NCI-H524 (cell line): ENCODE data around the gene C8A.
A peak's percentile ranks its signal among the peaks of the same experiment; 100 is the strongest.

ENCODE experiments used
- DNase-seq, 2 experiments: peaks; one replicate each; lab custom pipeline; 2025; lab: John Stamatoyannopoulos, UW

C8A gene

DNA sequence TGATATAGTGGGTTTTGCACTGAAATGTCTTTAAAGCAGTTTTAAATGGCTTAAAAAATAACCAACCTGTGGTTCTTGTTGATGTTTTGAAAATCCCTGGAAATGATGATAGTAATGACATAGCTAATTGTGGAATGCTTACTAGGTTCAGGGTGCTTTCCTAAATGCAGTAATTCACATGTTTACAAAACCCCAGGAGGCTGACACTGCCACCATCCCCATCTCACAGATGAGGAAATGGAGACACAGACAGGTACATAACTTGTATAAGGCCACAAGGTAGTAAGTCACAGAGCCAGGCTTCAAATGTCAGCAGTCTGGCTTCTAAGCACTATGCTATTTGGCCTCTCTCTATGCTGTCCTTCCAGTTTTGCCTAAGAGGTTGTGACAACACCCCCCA, 70.6 kb downstream of the C8A start:
- DNase-seq: no peak

DNA sequence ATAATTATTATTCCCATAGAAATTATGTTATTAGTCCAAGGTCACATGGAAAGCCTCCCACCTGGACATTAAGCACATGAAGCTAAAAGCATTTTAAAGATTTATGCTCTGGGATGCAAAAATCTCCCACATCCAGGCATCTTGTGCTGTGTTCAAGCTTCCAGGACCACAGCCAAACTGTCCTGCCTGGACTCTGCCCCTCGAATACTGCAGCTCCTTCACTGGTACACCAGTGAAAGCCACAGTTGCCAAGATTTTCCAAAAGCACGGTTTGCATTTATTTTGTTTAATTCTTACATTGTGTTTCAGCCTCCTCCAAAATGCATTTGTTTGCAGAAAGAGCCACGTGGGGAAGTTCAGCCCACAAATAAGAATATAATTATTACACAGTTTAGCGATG, 72.6 kb downstream of the C8A start:
- no peak for DNase-seq

DNA sequence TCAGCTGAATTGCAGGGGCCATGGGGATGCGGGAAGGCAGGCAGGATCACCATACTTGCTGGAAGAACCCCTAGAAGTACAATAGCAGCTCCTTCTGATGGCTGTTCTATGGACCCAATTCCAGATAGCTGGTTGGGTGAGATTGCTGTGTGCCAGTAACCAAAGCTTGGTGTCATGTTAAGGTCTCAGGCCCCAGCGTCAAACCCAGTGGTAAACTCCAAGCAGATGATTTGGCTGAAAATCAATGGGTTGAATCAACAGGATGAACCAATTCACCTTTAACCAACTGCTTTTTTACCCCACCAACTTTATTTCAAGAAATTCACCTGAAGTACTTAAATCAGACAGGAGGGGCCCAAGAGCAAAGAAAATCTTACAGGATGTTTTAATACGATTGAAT, 73.4 kb downstream of the C8A start:
- no peak for DNase-seq

DNA sequence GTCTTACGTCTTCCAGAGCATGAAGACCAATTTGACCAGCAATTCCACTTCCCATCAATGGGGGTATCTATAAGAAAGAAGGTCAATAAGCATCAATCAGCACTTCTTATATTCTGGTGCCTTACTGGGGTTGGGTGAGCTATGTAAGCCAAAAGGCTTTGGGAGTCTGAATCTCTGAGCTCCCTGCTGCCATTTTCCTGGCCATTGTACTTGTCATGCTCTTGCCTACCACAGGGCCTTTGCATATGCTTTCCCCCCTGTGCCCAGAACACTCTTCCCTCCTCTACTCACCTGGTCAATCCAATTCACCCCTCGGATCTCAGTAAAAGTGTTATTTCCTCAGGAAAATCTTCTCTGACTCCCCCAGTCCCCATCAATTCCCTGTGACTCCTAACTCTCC, 74.9 kb downstream of the C8A start:
- DNase-seq: no peak

DNA sequence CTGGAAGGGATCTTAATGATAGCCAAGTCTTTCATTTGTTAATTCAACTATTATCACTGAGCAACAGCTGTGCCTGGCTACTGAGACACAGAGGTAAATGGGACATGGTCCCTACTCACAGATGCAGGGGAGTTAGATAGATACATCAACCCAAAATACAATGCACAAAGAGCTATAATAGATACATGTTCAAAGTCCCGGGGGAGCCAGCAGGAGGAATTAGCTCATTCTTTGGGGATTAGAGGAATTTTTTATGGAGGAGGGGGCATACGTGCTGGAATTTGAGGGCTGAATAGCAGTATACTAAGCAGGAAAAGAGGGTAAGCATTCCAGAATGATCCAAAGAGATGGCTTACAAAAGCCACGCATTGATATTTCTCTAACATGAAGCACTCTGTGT, 76.6 kb downstream of the C8A start:
- no peak for DNase-seq

DNA sequence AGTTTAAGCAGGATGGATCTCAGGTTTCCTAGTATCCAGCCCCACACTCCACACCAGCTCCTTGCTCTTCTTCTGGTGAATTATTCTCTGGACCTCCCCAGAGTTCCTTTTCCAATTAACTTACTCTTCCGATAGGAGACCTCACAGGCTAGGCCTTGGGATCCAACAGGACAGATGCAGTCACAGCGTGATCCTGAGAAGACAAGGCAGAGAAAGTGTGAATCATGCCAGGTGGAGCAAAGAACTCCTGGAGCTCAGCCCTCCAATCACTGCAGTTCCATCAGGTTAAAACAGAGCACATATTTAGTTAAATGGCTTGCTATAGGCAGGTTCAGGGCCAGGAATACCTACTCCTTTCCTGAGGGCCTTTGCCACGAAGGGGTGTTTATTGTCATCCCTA, 77.1 kb downstream of the C8A start:
- DNase-seq: no peak

DNA sequence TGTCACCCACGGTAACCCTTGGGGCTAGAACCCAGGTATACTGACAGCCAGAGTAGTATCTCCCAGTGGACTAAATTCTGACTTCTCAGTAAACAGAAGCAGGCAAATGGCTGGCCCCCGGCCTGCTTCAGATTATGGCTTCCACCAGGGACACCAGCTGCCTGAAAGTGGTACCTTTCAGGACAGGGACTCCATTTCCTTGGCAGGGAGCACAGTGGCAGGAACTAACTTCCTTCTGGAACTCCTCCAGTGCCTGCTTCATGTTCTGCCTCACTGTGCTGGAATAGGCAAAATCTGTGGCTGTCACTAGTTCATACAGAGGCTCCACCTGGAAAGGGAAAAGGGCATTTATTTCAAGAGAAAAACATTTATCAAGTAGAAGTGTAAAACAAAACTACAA, 78.6 kb downstream of the C8A start:
- DNase-seq: no peak

DNA sequence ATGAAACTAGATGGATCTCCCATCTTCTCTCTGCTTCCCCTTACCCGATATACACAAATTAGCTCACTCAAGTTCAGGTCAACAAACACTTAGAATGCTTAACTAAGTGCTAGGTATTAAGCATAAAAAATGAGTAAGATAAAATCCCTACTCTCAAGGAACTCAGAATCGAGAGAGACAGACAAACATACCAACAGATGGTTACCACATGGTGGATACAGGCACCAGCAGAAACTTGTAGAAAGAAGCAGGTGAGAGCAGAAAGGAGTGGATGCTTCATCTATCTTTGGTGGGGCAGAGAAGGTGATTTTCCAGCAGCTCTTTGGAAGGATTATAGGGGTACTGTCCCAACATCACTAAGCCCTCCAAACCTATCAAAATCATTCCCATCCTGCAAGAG, 79.0 kb downstream of the C8A start:
- DNase-seq: peak in 1 of 2 experiments; percentile 5

DNA sequence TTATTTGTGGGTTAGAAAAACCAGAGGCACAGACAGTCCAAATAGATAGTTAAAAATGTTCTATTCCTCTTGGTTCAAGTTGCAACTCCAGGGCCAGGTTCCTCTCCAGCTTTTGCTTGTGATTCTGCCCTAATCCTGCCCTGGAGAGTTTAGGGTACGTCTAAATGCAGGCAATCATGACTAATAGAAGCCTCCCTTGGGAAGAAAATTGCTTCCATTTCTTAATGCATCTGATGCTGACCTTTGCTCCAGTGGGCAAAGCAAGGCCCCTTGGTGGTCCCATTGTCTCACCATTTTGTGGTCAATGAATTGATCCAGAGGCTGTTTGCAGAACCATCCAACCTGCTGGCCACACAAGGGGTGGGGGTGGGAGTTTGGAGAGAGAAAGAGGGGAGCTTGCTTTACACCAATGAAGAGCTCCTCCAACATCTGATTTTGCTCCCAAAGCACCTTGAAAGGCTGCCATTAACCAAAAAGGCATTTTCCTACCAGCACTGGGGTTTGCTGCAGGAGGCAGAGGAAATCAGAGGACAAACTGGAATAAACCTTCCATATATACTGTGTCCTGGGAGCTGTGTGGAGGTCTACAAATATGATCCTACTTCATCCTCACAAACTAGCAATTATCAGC, 79.9 kb downstream of the C8A start:
- no peak for DNase-seq

DNA sequence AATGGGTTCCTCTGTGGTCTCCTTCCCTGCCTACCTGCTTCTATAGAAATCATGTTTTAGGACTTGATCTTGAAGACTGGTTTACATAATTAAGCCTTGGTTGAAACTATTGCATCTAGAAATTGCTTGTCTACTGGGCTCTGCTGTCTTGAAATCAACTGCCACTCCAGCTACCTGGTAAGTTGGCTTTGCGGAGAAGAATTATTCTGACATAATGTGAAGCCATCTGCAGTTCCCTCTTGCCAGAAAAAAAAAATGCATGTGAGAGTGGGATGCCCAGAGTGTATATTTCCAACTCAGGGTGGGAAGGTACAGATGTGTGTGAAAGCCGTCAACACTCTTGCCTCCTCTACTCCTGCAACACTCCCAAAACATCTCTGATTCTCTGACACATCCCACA, 84.0 kb downstream of the C8A start:
- DNase-seq: no peak

DNA sequence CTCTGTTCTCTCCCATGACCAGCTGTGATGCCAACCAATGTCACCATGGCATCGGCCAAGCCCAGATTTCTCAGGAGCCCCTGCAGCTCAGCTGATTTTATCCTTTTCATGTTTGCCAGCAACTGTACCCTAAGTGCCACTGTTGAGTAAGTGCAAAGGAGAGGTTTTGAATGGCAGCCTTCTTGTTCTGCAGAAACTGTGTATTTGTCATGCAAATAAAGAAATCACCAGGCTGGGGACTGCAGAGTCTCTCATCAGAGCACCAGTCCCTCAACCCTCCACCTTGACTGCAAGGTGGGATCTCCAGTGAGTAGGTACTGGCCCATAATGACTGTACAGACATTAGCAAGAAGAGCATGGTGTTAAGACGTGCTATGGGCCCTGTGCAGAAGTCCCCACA, 84.6 kb downstream of the C8A start:
- DNase-seq: no peak

DNA sequence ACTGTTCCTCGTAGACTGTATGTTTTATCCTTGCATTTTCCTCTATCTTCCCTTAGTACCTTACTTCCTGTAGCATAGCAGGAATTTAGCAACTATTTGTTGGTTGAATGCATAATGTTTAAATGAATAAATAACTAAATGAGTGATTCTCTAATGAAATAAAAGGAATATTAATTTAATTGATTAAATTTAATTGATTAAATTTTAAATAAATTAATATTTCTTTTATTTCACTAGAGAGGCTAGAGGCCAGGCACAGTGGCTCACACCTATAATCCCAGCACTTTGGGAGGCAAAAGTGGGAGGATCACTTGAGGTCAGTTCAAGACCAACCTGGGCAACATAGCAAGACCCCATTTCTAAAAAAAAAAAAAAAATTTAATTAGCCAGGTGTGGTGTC, 85.4 kb downstream of the C8A start:
- DNase-seq: no peak

DNA sequence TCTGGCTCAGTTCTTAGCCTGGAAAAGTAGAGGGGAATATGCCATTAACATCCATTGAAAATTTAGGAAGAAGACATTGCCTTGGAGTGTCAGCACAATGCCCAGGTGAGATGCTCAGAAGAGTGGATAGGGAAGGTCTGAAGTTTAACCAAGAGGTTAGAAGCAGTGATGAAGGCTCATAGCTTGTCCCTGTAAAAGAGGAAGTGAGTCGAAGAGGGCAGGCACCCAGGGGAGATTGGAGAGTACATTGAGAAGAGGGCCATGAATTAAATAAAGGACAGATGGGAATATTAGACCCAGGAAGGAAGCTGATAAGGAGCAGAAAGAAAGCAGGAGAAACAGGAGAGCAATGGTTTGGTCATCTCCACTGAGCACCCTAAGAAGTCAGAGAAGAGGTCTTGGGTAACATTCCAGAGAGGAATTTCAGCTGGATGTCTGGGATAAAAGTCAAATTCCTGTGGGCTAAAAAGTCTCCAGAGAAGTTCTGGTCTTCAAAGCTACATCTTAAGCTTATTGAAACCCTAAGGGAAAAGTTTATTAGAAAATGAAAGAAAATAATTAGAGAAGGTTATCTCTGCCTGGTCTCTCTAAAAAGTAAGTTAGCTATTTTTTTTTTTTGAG, 93.9 kb downstream of the C8A start:
- no peak for DNase-seq

DNA sequence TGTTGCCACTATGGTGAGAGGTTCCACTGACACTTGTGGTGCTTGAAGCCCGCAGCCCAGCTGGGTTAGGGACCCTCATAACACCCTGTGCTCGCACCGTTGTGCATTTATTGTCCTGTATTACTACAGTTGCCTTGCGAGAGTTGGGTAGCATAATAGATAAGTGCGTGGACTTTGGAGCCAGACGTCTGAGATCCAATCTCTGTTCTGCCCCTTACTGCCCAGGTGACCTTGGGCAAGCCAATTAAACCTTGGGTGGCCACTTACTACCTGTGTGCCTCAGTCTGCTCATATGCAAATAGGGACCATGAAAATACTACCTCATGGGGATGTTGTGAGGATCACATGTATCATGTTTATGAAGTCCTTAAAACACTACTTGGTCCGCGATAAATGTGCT, 97.9 kb downstream of the C8A start:
- DNase-seq: no peak

DNA sequence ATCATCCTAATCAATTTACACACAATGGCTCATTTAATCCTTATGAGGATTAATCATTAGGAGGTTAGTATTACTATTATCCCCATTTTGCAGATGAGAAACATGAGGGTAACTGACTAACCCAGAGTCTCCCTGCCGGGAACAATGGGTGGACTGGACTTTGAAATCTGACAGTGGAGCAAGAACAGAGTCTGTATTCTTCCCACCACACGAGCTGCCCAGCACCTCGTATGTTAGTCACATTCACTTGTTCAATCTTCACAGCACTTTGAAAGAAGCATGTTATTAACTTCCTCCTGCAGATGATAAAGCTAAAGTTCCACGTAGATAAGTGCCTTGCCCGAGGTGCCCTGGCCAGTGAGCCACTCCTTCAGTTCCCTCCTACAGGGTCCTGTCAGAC, 98.8 kb downstream of the C8A start:
- DNase-seq: no peak

DNA sequence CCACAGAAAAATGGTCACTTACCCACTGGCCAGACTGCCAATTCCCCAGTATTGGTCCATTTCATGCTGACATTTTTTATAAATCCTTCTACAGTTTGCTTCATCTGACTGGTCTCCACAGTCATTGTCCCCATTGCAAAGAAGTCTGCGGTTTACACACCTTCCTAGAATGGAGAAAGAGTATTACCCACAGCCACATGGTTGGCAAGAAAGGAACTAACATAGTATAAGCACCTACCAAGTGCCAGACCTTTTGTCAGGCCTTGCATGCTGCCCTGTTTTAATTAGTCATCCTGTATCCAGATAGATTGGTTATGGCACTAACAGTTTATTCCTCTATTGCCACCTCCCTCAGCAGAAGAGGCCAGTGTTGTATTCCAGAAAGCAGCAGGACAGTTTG, 100.1 kb downstream of the C8A start:
- DNase-seq: no peak

DNA sequence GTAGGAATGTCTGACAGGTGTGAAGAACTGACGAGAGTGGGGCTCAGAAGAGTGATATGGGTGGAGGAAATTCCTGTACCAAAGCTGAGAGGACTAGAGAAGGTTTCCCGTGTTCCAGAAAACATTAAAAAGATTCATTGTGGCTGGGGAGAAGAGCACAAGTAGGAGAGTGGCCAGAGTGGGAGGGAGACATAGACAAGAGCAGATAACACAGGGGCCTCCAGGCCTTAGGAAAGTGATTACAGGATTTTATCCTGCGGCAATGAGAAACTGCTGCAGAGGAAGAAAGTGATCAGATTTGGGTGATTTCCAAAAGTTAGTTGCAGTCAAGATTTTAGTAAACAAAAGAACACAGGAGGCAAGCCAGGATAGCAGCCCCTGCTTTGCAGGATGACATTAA, 103.3 kb downstream of the C8A start:
- no peak for DNase-seq

DNA sequence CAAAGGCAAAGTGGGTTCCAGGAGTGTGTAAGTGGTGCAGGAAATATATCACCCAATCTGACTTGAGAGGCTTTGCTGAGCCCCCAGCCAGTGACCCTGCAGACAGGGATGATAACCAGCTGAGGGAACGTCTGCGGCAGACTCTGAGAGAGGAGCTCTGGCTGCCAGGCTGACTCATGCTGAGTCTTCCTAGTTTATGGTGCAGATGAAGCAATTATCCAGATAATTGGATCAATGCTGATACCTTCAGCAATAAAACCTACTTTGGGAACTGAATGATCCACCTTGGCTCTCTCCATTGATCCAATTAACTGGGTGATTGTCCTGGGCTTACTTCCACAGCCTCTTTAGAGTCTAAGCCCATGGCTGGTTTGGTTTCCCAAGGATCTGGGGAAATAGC, 103.9 kb downstream of the C8A start:
- no peak for DNase-seq

DNA sequence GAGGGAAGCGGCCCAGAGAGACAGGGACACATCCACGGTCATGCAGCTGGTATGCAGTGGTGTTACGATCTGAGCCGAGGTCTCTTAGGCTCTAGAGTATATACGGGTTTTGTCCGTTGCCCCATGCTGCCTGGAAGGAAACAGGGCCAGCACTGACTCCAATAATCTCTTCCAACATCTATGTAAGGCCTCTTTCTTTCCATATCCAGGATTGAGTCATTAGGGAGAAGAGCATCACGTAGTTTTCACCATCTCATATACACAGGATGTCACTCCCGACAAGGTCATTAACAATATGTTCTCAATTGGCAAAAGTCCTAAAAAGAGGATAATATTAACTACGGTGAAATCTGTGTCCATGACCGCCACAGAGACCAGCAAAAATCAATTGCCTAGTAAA, 106.8 kb downstream of the C8A start:
- DNase-seq: no peak

DNA sequence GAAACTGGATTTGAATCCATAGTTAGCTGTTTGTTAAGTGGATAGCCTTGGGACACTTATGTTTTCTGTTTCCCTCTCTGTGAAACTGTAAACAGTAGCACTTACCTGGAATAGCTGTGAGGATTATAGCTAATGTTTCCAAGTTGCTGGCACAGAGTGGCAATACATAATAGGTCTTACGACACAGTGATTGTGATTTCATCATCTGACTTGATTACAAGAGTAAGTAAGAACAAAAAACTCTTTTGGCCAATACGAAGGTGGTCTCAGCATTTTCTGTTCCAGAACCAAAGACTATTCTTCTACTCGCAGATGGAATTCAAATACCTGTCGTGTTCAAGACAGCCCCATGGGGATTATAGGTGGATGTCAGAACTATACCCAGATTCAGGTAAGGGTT, 109.1 kb downstream of the C8A start:
- no peak for DNase-seq

DNA sequence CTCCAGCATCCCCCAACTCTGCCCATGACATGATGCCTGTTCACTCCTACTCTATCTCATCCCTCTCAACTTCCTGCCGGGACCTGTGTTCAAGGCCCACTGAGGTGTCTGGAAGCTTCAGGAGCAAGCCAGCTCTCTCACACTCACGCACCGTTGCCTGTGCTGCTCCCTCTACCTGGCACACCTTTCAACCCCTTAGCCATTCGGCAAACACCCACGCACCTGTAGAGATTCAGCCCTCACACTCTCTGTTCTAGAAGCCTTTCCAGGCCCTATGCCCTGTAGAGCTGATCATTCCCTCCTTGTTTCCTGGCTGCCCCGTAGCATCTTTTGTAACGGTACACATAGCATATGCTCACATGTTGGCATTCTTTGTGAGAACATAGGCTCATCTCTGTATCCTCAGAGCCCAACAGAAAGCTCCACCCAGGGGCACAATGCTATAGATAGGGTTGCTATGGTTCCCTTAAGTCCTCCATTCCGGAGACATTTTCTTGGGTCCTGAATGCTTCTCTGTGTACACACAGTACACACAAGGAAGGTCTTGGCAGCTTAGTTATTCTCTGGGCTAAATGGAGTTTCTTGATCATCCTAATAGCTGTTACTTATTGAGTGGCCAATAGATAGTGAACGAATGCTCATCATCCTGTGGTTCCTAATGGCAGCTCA, 109.9 kb downstream of the C8A start:
- DNase-seq: no peak

DNA sequence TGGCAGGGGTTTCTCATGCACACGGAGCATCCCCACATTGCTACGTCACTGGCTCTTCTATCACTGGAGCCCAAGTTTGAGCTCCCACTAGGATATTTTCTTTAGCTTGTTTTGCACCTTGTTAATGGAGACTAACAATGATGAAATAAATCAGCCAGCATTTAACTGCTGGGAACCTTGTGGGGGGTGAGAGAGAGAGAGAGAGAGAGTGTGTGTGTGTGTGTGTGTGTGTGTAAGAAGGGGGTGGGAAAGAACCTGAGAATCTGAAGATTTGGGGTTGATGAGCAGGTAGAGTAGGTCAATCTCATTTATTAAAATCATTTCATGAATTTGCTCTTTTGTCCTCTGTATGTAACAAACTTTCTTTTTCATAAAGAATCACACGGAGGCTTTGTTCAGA, 110.6 kb downstream of the C8A start:
- no peak for DNase-seq

DNA sequence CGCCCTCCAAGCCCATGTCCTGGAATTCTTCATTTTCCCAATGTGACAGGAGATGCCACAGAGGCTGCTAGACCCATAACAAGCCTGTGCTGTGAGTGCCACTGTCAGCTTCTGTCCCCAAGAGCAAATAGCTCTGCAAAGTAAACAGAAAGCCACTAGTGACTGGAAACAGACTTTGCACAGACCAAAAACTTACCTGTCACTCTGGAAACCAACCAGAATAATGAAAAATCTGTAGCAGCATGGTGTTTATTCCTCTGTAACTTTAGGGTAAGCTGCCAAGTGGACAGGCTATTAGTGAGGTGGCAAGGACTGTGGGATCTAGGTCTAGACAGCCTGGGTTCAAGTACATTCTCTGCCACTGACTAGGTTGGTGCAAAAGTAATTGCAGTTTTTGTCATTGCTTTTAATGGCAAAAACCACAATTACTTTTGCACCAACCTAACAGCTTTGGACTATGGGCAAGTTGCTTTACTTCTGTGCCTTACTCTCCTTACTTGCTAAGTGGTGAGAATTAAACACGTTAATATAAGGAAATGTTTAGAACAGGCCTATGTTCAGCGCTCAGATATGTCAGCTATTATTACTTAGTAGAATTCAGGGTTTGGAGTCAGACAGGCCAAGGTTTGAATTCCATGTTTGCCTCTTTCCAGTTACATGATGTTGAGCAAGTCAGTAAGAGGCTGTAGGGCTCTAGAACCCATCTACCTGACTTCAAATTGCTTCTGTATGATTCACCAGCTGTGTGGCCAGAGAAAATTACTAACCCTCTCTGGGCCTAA, 111.5 kb downstream of the C8A start, which contains the start of gene C8B:
C8B (minus strand) TSS at position 100 of the 782 bp plus-strand sequence; CDS start at position 33, 67 bp downstream.
- DNase-seq: no peak
